ENCODE data around the gene SCRN1. TPM values are rescaled to one million over a fixed set of nuclear protein-coding genes. Genes with fewer than 3 reads are reported as not detected.
"Not testable (repeated sequence)": the region's sequence is repeated elsewhere in the genome, so short reads cannot be mapped to it uniquely, and the experiment has no call there.

SCRN1 gene
- total RNA-seq, 4 donors from 2014 or later, result 26.6 to 38.5 (median 32.9) TPM

DNA sequence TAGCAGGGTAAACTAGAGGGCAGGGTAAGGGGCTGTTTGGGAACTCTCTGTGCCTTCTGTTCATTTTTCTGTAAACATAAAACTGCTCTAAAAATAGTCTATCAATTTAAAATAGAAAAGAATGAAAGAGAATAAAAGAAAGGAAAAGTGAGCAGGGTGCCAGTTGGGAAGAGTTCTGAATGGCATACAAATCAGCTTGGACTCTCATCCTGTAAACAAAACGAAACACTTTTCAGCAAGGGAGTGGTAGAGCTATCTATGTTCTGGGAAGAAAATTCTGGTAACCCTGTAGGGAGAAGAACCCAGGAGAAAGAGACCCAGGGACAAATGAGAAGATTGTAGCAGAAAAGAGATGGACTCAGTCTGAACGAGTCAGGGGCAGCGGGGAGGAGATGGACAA lies 24.6 kb downstream of the SCRN1 start:
- intact Hi-C loops (cut with DNase I), result no loop called here
- DNase-seq, result no peak
- no peak overlapping the region for H3K4me3 ChIP-seq (replicated peaks in 1 of 3)
- H3K36me3 ChIP-seq, result no peaks in the 10 kb centered on the region
- no peak for TF ChIP-seq POLR2A (IDR thresholded peaks at IDR 0.05)
- TF ChIP-seq, protein P1, sequence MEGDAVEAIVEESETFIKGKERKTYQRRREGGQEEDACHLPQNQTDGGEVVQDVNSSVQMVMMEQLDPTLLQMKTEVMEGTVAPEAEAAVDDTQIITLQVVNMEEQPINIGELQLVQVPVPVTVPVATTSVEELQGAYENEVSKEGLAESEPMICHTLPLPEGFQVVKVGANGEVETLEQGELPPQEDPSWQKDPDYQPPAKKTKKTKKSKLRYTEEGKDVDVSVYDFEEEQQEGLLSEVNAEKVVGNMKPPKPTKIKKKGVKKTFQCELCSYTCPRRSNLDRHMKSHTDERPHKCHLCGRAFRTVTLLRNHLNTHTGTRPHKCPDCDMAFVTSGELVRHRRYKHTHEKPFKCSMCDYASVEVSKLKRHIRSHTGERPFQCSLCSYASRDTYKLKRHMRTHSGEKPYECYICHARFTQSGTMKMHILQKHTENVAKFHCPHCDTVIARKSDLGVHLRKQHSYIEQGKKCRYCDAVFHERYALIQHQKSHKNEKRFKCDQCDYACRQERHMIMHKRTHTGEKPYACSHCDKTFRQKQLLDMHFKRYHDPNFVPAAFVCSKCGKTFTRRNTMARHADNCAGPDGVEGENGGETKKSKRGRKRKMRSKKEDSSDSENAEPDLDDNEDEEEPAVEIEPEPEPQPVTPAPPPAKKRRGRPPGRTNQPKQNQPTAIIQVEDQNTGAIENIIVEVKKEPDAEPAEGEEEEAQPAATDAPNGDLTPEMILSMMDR (IDR thresholded peaks at IDR 0.05), result no peak
- H3K4me1 ChIP-seq, result no peaks in the 10 kb centered on the region
- H3K27ac ChIP-seq, result no peak overlapping the region
- no peaks in the 10 kb centered on the region for H3K27me3 ChIP-seq
- H3K9me3 ChIP-seq, result no peaks in the 10 kb centered on the region
- 85 to 88% methylated on average over 3 of the region's 3 CpGs for WGBS, 2 donors

DNA sequence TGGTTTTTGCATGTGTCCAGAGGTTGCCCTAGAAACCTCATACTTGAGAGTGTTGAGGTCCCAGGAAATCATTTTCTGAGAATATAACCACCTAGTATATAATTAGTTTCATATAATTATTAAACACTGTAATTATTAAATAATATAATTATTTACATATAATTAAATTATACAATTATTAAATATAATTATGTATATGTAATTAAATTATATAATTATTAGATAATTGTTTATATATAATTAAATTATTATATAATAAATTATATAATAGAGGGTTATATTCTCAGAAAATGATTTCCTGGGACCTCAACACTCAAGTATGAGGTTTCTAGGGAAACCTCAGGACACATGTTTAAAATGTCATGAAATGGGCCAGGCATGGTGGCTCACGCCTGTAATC lies 27.6 kb downstream of the SCRN1 start:
- H3K4me1 ChIP-seq, result no peaks in the 10 kb centered on the region
- intact Hi-C loops (cut with DNase I), result no loop called here
- H3K4me3 ChIP-seq (replicated peaks in 1 of 3), result no peak overlapping the region
- H3K36me3 ChIP-seq, result no peaks in the 10 kb centered on the region
- TF ChIP-seq POLR2A (IDR thresholded peaks at IDR 0.05), result no peak
- TF ChIP-seq, protein P1 (IDR thresholded peaks at IDR 0.05), result no peak
- 92 to 97% methylated on average over 1 of the region's 1 CpG for WGBS, 2 donors
- no peaks in the 10 kb centered on the region for H3K9me3 ChIP-seq
- DNase-seq, result no peak
- no peaks in the 10 kb centered on the region for H3K27me3 ChIP-seq
- no peak overlapping the region for H3K27ac ChIP-seq

DNA sequence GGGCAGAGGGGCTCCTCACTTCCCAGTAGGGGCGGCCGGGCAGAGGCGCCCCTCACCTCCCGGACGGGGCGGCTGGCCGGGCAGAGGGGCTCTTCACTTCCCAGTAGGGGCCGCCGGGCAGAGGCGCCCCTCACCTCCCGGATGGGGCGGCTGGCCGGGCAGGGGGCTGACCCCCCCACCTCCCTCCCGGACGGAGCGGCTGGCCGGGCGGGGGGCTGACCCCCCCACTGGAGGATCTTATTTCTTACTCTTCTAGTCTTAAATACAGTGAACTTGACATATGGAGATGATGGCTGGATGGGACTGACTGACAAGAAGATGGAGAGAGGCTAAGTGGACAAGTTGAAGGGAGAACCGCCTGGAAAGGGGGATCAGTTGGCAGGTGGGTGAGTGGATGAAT lies 28.0 kb downstream of the SCRN1 start:
- 92 to 93% methylated on average over 3 to 9 of the region's 19 CpGs for WGBS, 2 donors
- intact Hi-C loops (cut with DNase I); H3K27ac ChIP-seq; H3K36me3 ChIP-seq; H3K4me3 ChIP-seq (replicated peaks in 1 of 3); H3K27me3 ChIP-seq; H3K4me1 ChIP-seq; DNase-seq; H3K9me3 ChIP-seq: not testable (repeated sequence)

DNA sequence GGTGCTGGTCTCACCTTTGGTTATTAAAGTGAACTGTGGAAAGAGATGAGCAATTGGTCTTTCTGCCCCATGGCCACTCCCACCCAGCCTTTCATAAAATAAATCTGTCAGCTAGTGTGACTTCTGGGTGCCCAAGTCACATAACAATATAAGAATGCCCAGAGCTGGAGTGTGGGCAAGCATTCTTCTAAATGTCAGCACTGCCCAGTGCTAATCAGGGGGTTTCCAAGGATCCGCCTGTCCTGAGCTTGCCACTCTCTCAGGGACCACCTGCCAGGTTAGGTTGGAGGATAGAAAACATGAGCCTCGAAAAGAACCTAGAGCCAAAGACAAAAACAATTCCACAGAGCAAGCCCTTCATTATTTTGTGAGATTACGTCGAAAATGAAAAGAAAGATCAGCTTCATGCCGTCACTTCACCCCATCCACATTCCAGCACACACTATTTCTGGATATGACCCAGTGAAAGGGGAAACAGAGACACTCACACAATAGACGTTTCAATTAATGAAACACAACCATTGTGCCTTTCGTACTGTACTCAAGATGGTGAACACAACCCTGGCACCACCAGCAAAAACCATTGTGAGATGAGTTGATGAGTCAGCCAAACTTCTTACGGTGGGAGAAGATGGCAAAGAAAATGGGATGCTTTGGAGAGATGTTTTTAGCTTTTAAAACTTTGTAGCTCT lies 30.8 kb downstream of the SCRN1 start:
- no peaks in the 10 kb centered on the region for H3K36me3 ChIP-seq
- no peaks in the 10 kb centered on the region for H3K27me3 ChIP-seq
- no peak overlapping the region for H3K27ac ChIP-seq
- DNase-seq, result no peak
- 87 to 97% methylated on average over 8 of the region's 8 CpGs for WGBS, 2 donors
- H3K9me3 ChIP-seq, result no peaks in the 10 kb centered on the region
- intact Hi-C loops (cut with DNase I), result no loop called here
- no peak overlapping the region for H3K4me3 ChIP-seq (replicated peaks in 1 of 3)
- TF ChIP-seq, protein P1 (IDR thresholded peaks at IDR 0.05), result no peak
- TF ChIP-seq POLR2A (IDR thresholded peaks at IDR 0.05), result no peak
- H3K4me1 ChIP-seq, result no peaks in the 10 kb centered on the region

DNA sequence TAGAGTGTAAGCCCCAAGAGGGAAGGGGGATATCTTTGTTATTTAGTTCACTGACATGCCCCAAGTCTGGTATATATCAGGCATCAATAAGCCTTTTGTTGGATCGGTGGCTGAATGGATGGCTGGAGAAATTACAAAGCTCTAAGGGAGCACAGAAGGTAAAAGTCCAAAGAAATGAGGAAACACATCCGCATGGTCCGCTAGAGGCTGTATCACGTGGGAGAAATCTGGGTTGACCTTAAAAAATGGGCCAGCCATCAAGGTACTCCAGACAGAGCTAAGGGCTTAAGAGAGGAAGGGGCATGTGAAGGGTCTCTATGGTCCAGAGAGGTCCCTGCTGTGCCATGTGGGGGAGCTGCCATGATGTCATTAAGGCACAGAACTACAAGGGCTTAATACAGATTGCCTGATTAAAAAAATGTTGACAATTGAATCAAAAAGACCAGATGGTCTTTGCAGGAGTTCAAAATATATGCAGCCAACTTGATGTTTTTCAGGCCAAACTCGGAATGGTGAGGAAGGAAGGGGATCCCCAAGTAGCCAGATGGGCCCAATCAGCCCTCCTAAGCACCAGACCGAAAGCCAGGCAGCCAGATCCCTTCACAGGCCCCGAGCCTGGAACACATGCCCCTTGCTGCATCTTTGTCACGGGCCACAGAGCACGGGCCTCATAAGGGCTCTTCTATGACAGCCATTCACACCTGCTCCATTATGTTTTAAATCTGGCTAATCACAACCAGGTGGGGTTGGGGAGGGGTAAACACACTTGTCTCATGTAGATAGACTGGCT lies 31.9 kb downstream of the SCRN1 start:
- no peak overlapping the region for H3K27ac ChIP-seq
- no peaks in the 10 kb centered on the region for H3K36me3 ChIP-seq
- TF ChIP-seq POLR2A (IDR thresholded peaks at IDR 0.05), result no peak
- TF ChIP-seq, protein P1 (IDR thresholded peaks at IDR 0.05), result no peak
- no peaks in the 10 kb centered on the region for H3K27me3 ChIP-seq
- no peaks in the 10 kb centered on the region for H3K9me3 ChIP-seq
- no peak overlapping the region for H3K4me3 ChIP-seq (replicated peaks in 1 of 3)
- WGBS, 2 donors, result 80 to 84% methylated on average over 9 of the region's 9 CpGs
- no peaks in the 10 kb centered on the region for H3K4me1 ChIP-seq
- DNase-seq, result no peak
- intact Hi-C loops (cut with DNase I), result no loop called here

Measured in thyroid gland (tissue), 4 donors.